ENCODE data around the gene GRIK4.

The GRIK4 gene

DNA sequence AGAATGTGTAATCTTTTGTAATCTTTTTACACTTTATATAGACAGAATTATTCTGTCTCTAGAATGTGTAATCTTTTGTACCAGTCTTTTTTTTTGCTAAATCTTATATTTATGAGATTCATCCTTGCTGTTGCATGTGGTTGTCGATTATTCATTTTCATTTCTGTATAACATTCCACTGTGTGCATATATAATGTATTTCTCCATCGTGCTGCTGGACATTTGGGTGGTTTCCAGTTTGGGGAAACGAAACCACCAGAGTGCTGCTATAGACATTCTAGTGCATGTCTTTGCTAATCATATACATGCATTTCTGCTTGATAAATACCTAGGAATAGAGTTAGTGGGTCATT lies 146.5 kb downstream of the GRIK4 start:
- Mint-ChIP-seq H3K9me3 (no peaks in the 10 kb centered on the region), H3K4me1 (peaks cover 10% of the 10 kb centered on the region), H3K4me3 (no peak overlapping the region), H3K27ac (ENCODE audit: low read depth) (no peak overlapping the region), H3K36me3 (ENCODE audit: insufficient read depth) (no peaks in the 10 kb centered on the region), H3K27me3 (peaks cover 32% of the 10 kb centered on the region)
- ATAC-seq (replicated peaks; ENCODE audit: extremely low read depth, poor library complexity, severe bottlenecking) (no peak), DNase-seq (ENCODE audit: low spot score in 2 of 2) (no peak)

DNA sequence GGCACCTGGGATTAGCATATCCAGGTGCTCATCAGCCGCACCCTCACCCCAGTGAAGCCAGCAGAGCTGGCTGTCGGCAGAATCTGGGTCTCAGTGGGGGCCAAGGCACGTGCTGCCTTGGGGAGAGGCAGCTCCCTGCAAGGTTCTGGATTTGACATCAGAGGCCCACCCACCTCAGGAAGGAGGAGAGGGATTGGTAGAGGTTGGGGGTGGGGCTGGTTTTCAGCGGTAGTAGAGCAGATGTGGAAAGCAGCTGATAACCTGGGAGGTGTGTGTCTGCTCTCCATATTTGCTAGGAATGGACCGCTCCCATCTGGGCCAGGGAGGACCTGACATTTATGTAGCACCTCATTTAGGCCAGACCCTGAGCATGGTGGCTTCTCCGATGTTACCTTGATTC lies 147.5 kb downstream of the GRIK4 start:
- H3K4me1 Mint-ChIP-seq = peaks cover 10% of the 10 kb centered on the region
- DNase-seq (ENCODE audit: low spot score in 2 of 2) (no peak), ATAC-seq (replicated peaks; ENCODE audit: extremely low read depth, poor library complexity, severe bottlenecking) (no peak)
- H3K27ac Mint-ChIP-seq (ENCODE audit: low read depth) = no peak overlapping the region
- H3K4me3 Mint-ChIP-seq = no peak overlapping the region
- H3K27me3 Mint-ChIP-seq = peaks cover 42% of the 10 kb centered on the region
- no peaks in the 10 kb centered on the region for H3K9me3 Mint-ChIP-seq
- H3K36me3 Mint-ChIP-seq (ENCODE audit: insufficient read depth) = no peaks in the 10 kb centered on the region

DNA sequence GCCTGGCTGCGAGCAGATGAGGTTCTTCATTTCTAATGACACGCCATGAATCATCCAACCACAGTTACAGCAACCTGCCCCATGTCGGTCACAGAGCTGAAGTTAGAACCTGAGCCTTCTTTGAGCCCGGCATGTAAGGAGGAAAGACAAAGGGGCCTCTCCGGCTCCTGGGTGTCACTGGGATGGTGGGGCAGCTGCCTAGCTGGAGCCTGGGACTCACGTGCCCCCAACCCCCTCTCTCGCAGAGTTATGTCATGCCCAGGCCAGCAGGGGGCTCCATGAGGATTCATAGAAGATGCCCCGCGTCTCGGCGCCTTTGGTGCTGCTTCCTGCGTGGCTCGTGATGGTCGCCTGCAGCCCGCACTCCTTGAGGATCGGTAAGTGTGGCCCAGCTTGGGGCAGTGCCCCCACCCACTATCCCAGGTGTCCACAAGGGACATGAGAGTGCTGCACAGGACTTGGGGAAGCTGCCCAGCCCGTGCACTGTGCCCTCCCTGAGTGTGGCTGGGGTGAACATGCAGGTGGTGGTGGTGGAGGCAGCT lies 148.5 kb downstream of the GRIK4 start:
- H3K36me3 Mint-ChIP-seq (ENCODE audit: insufficient read depth) = no peaks in the 10 kb centered on the region
- H3K27me3 Mint-ChIP-seq = peaks cover 39% of the 10 kb centered on the region
- ATAC-seq (replicated peaks; ENCODE audit: extremely low read depth, poor library complexity, severe bottlenecking) (no peak), DNase-seq (ENCODE audit: low spot score in 2 of 2) (no peak)
- H3K9me3 Mint-ChIP-seq = no peaks in the 10 kb centered on the region
- no peak overlapping the region for H3K4me3 Mint-ChIP-seq
- no peak overlapping the region for H3K27ac Mint-ChIP-seq (ENCODE audit: low read depth)
- H3K4me1 Mint-ChIP-seq = peaks cover 8% of the 10 kb centered on the region

GRCh38 chr11:120662071-120662676 lies 150.6 kb downstream of the GRIK4 start:
- Mint-ChIP-seq H3K4me1 (no peaks in the 10 kb centered on the region), H3K9me3 (no peaks in the 10 kb centered on the region), H3K27ac (ENCODE audit: low read depth) (no peak overlapping the region), H3K4me3 (no peak overlapping the region), H3K27me3 (peaks cover 39% of the 10 kb centered on the region), H3K36me3 (ENCODE audit: insufficient read depth) (no peaks in the 10 kb centered on the region)
- DNase-seq (ENCODE audit: low spot score in 2 of 2) (no peak), ATAC-seq (replicated peaks; ENCODE audit: extremely low read depth, poor library complexity, severe bottlenecking) (no peak)

DNA sequence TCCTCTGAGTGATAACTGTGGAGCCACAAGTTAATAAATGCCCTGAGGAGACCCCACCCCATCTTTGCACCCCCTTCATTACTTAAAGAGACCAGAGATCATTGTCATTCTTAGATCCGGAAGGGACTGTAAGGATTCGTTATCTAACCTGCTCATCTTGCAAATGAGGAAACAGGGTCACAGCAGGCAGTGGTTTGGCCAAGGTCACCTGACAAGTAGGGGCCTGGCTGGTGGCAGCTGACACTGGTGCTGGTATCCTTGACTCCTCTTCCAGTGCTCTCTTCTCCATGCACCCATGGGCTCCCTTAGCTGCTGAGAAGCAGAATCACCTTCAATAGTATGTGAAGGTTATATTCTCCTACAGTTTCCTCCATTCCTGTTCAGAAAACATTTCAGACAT lies 151.6 kb downstream of the GRIK4 start:
- ATAC-seq (replicated peaks; ENCODE audit: extremely low read depth, poor library complexity, severe bottlenecking) = no peak
- no peaks in the 10 kb centered on the region for H3K36me3 Mint-ChIP-seq (ENCODE audit: insufficient read depth)

GRCh38 chr11:120666121-120666639 lies 154.6 kb downstream of the GRIK4 start:
- H3K27me3 Mint-ChIP-seq = peaks cover 33% of the 10 kb centered on the region
- no peaks in the 10 kb centered on the region for H3K4me1 Mint-ChIP-seq
- ATAC-seq (replicated peaks; ENCODE audit: extremely low read depth, poor library complexity, severe bottlenecking) (no peak), DNase-seq (ENCODE audit: low spot score in 2 of 2) (no peak)
- H3K9me3 Mint-ChIP-seq = no peaks in the 10 kb centered on the region
- H3K4me3 Mint-ChIP-seq = no peak overlapping the region
- H3K27ac Mint-ChIP-seq (ENCODE audit: low read depth) = no peak overlapping the region
- no peaks in the 10 kb centered on the region for H3K36me3 Mint-ChIP-seq (ENCODE audit: insufficient read depth)

More for the DNA sequence above, 151.6 kb downstream of the GRIK4 start:
- Mint-ChIP-seq H3K4me3 (no peak overlapping the region), H3K27ac (ENCODE audit: low read depth) (no peak overlapping the region), H3K9me3 (no peaks in the 10 kb centered on the region), H3K4me1 (no peaks in the 10 kb centered on the region), H3K27me3 (peaks cover 39% of the 10 kb centered on the region)
- no peak for DNase-seq (ENCODE audit: low spot score in 2 of 2)

DNA sequence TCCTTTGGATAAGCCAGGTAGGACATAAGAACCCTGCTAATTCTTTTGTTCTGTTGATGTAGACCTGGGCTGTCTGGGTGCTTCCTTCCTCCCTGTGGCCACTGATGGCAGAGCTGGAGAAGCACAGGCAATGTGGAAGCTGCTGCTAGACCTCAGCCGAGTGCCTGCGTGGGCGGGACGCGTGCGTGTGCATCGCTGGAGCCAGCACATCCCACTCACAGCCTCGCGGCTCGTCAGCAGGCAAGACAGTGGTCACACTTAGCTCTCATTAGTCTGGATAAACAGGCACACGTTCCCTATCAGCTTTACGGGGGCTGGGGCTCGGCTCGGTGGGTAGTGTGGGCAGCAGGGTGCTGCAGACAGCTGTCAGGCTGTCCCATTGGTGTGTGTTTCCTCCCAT lies 155.7 kb downstream of the GRIK4 start:
- DNase-seq (ENCODE audit: low spot score in 2 of 2) = no peak
- Mint-ChIP-seq H3K36me3 (ENCODE audit: insufficient read depth) (no peaks in the 10 kb centered on the region), H3K4me1 (no peaks in the 10 kb centered on the region), H3K4me3 (no peak overlapping the region), H3K27me3 (peaks cover 41% of the 10 kb centered on the region), H3K9me3 (no peaks in the 10 kb centered on the region), H3K27ac (ENCODE audit: low read depth) (no peak overlapping the region)
- no peak for ATAC-seq (replicated peaks; ENCODE audit: extremely low read depth, poor library complexity, severe bottlenecking)

GRCh38 chr11:120667934-120668333 lies 156.4 kb downstream of the GRIK4 start:
- Mint-ChIP-seq H3K4me1 (no peaks in the 10 kb centered on the region), H3K9me3 (no peaks in the 10 kb centered on the region), H3K27me3 (peaks cover 43% of the 10 kb centered on the region), H3K4me3 (no peak overlapping the region), H3K36me3 (ENCODE audit: insufficient read depth) (no peaks in the 10 kb centered on the region), H3K27ac (ENCODE audit: low read depth) (no peak overlapping the region)
- no peak for DNase-seq (ENCODE audit: low spot score in 2 of 2)
- no peak for ATAC-seq (replicated peaks; ENCODE audit: extremely low read depth, poor library complexity, severe bottlenecking)

DNA sequence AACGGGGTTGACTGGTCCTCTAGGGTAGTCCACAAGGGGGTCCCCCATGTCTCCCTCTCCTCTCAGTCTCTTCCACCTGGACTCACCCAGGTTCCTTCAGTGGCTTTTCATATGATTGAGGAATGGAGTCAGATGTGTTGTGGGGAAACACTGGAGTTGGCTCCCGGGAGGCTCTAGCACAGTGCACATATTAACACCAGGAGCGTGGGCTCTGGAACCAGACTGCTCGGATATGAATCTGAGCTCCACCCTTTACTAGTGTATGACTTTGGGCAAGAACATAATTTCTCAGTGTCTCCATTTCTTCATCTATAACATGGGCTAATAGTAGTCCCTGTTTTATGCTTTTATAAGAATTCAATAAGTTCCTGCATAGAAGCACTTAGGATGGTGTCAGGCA lies 157.0 kb downstream of the GRIK4 start:
- H3K27me3 Mint-ChIP-seq = peaks cover 43% of the 10 kb centered on the region
- no peak overlapping the region for H3K4me3 Mint-ChIP-seq
- no peak for ATAC-seq (replicated peaks; ENCODE audit: extremely low read depth, poor library complexity, severe bottlenecking)
- no peaks in the 10 kb centered on the region for H3K36me3 Mint-ChIP-seq (ENCODE audit: insufficient read depth)
- no peak overlapping the region for H3K27ac Mint-ChIP-seq (ENCODE audit: low read depth)
- H3K4me1 Mint-ChIP-seq = no peaks in the 10 kb centered on the region
- H3K9me3 Mint-ChIP-seq = no peaks in the 10 kb centered on the region
- no peak for DNase-seq (ENCODE audit: low spot score in 2 of 2)

GRCh38 chr11:120674542-120674941 lies 163.0 kb downstream of the GRIK4 start:
- DNase-seq (ENCODE audit: low spot score in 2 of 2) = no peak
- no peak for ATAC-seq (replicated peaks; ENCODE audit: extremely low read depth, poor library complexity, severe bottlenecking)
- no peaks in the 10 kb centered on the region for H3K36me3 Mint-ChIP-seq (ENCODE audit: insufficient read depth)

DNA sequence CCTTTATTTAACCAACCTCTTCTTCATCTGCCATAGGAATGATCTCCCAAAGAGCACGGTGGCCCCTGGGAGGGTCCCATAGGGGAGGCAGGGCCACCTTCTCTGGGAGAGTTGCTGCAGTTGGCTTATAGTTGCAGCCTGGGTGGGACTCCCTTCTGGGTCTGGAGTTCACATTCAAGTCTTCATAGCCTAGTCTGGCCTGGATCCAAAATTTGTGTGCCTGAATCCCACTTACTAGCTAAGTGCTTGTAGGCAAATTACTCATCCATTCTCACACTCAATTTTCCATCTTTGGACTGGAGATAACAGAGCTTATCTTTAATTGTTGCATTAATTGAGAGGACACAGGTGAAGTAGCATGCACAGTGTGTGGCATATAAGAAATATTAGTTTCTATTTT lies 163.6 kb downstream of the GRIK4 start:
- Mint-ChIP-seq H3K27ac (ENCODE audit: low read depth) (no peak overlapping the region), H3K4me3 (no peak overlapping the region), H3K36me3 (ENCODE audit: insufficient read depth) (no peaks in the 10 kb centered on the region), H3K4me1 (peaks cover 6% of the 10 kb centered on the region), H3K27me3 (peaks cover 66% of the 10 kb centered on the region), H3K9me3 (no peaks in the 10 kb centered on the region)
- ATAC-seq (replicated peaks; ENCODE audit: extremely low read depth, poor library complexity, severe bottlenecking) (no peak), DNase-seq (ENCODE audit: low spot score in 2 of 2) (no peak)

More at GRCh38 chr11:120674542-120674941, 163.0 kb downstream of the GRIK4 start:
- Mint-ChIP-seq H3K4me1 (peaks cover 6% of the 10 kb centered on the region), H3K4me3 (no peak overlapping the region), H3K27ac (ENCODE audit: low read depth) (no peak overlapping the region), H3K27me3 (peaks cover 60% of the 10 kb centered on the region), H3K9me3 (no peaks in the 10 kb centered on the region)

DNA sequence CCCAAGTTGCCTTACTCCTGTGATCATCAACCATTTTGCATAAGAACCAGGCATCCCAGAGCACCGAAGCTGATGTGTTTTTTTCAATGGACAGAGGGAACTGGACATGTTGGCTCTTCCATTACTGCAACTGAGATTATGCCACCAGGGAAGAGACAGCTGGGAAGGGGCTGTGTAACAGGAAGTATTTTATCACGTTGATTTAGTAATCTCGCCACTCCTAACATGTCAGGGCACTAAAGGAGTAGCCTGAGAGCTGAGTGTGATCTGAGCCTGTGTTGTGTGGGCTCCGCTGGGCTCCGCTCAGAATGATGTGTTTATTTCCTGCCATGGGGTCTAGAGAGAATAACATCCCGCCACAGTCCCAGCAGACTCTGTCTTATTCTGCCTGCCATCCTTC lies 165.4 kb downstream of the GRIK4 start:
- Mint-ChIP-seq H3K27me3 (peaks cover 66% of the 10 kb centered on the region), H3K4me1 (peaks cover 6% of the 10 kb centered on the region), H3K9me3 (no peaks in the 10 kb centered on the region), H3K36me3 (ENCODE audit: insufficient read depth) (no peaks in the 10 kb centered on the region), H3K27ac (ENCODE audit: low read depth) (no peak overlapping the region), H3K4me3 (no peak overlapping the region)
- ATAC-seq (replicated peaks; ENCODE audit: extremely low read depth, poor library complexity, severe bottlenecking) (no peak), DNase-seq (ENCODE audit: low spot score in 2 of 2) (no peak)

DNA sequence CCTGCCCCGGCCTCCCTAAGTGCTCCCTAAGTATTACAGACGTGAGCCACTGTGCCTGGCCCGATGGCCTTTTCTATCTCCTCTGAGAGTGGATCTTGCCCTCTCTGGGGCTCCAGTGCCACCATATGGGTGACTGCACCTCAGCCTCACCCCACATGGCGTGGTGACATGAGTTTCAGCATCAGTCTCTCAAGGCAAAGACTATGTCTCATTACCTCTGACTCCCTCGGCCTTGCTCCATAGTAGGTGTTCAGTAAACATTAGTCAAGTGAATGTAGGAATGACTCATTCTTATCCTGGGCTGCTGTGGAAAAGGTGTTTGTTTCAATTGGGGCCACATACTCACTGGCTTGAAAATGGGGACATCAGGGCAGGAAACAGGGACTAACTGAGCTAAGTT lies 168.8 kb downstream of the GRIK4 start:
- ATAC-seq (replicated peaks; ENCODE audit: extremely low read depth, poor library complexity, severe bottlenecking) = no peak
- Mint-ChIP-seq H3K27ac (ENCODE audit: low read depth) (no peak overlapping the region), H3K9me3 (no peaks in the 10 kb centered on the region), H3K27me3 (peaks cover 55% of the 10 kb centered on the region), H3K36me3 (ENCODE audit: insufficient read depth) (no peaks in the 10 kb centered on the region), H3K4me3 (no peak overlapping the region), H3K4me1 (peaks cover 6% of the 10 kb centered on the region)
- DNase-seq (ENCODE audit: low spot score in 2 of 2) = no peak

Data from central memory CD8-positive, alpha-beta T cell (primary cell).